ENCODE measurements around the gene ZFHX3.
A peak's percentile ranks its signal among the peaks of the same experiment; 100 is the strongest.

ZFHX3 gene

GRCh38 chr16:72848028-72848400, 199.9 kb downstream of the ZFHX3 start:
- no peak for DNase-seq (ENCODE audit: low read depth in 2 of 2)

- no peak for DNase-seq (ENCODE audit: low read depth in 2 of 2)
Observed at GRCh38 chr16:72847187-72848027, 200.5 kb downstream of the ZFHX3 start.

- no peak for DNase-seq (ENCODE audit: low read depth in 2 of 2)
Observed at GRCh38 chr16:72846594-72846993, 201.3 kb downstream of the ZFHX3 start.

GRCh38 chr16:72845322-72846020, 202.5 kb downstream of the ZFHX3 start:
- no peak for DNase-seq (ENCODE audit: low read depth in 2 of 2)

GRCh38 chr16:72844225-72844920, 203.6 kb downstream of the ZFHX3 start:
- DNase-seq (ENCODE audit: low read depth in 2 of 2) = no peak

- DNase-seq (ENCODE audit: low read depth in 2 of 2) = no peak
Observed at GRCh38 chr16:72841506-72841905, 206.4 kb downstream of the ZFHX3 start.

- no peak for DNase-seq (ENCODE audit: low read depth in 2 of 2)
Observed at GRCh38 chr16:72840631-72841381, 207.1 kb downstream of the ZFHX3 start.

- no peak for DNase-seq (ENCODE audit: low read depth in 2 of 2)
Observed at GRCh38 chr16:72838951-72839350, 209.0 kb downstream of the ZFHX3 start.

- no peak for DNase-seq (ENCODE audit: low read depth in 2 of 2)
Observed at GRCh38 chr16:72838586-72838910, 209.4 kb downstream of the ZFHX3 start.

- DNase-seq (ENCODE audit: low read depth in 2 of 2) = no peak
Observed at GRCh38 chr16:72837846-72838585, 209.9 kb downstream of the ZFHX3 start.

GRCh38 chr16:72836985-72837384, 210.9 kb downstream of the ZFHX3 start:
- no peak for DNase-seq (ENCODE audit: low read depth in 2 of 2)

- no peak for DNase-seq (ENCODE audit: low read depth in 2 of 2)
Observed at GRCh38 chr16:72836181-72836580, 211.7 kb downstream of the ZFHX3 start.

GRCh38 chr16:72835086-72835485, 212.8 kb downstream of the ZFHX3 start:
- DNase-seq (ENCODE audit: low read depth in 2 of 2) = no peak

GRCh38 chr16:72834499-72834898, 213.4 kb downstream of the ZFHX3 start:
- no peak for DNase-seq (ENCODE audit: low read depth in 2 of 2)

GRCh38 chr16:72833969-72834368, 214.0 kb downstream of the ZFHX3 start:
- no peak for DNase-seq (ENCODE audit: low read depth in 2 of 2)

- DNase-seq (ENCODE audit: low read depth in 2 of 2) = no peak
Observed at GRCh38 chr16:72833482-72833881, 214.4 kb downstream of the ZFHX3 start.

GRCh38 chr16:72832621-72833248, 215.2 kb downstream of the ZFHX3 start:
- peak; percentile 37 to 55 for DNase-seq (ENCODE audit: low read depth in 2 of 2)

- DNase-seq (ENCODE audit: low read depth in 2 of 2) = no peak
Observed at GRCh38 chr16:72829846-72830775, 217.8 kb downstream of the ZFHX3 start.

- no peak for DNase-seq (ENCODE audit: low read depth in 2 of 2)
Observed at GRCh38 chr16:72827866-72828265, 220.1 kb downstream of the ZFHX3 start.

Measured in stimulated activated CD8-positive, alpha-beta memory T cell treated with anti-CD3 and anti-CD28 coated beads, Interleukin-7, amount 100 ng/mL, for 1 hour (primary cell).